22Rv1 (cell line): ENCODE measurements around the gene WDR27.
A peak's percentile ranks its signal among the peaks of the same experiment; 100 is the strongest.

ENCODE experiments used
- H3K27ac ChIP-seq: fragments of 450-650 bp; 2 replicates; pipeline ENCODE4 v1.5.1; 2017
- CTCF ChIP-seq: fragments of 450-650 bp; IDR thresholded peaks from 2 replicates; pipeline ENCODE4 v1.5.1; 2017; ENCODE audit warnings: mild to moderate bottlenecking
- ZFX ChIP-seq: fragments of 450-650 bp; IDR thresholded peaks from 2 replicates; pipeline ENCODE4 v1.6.1; 2017; ENCODE audit warnings: antibody characterized with exemption, borderline replicate concordance

Gene WDR27

DNA sequence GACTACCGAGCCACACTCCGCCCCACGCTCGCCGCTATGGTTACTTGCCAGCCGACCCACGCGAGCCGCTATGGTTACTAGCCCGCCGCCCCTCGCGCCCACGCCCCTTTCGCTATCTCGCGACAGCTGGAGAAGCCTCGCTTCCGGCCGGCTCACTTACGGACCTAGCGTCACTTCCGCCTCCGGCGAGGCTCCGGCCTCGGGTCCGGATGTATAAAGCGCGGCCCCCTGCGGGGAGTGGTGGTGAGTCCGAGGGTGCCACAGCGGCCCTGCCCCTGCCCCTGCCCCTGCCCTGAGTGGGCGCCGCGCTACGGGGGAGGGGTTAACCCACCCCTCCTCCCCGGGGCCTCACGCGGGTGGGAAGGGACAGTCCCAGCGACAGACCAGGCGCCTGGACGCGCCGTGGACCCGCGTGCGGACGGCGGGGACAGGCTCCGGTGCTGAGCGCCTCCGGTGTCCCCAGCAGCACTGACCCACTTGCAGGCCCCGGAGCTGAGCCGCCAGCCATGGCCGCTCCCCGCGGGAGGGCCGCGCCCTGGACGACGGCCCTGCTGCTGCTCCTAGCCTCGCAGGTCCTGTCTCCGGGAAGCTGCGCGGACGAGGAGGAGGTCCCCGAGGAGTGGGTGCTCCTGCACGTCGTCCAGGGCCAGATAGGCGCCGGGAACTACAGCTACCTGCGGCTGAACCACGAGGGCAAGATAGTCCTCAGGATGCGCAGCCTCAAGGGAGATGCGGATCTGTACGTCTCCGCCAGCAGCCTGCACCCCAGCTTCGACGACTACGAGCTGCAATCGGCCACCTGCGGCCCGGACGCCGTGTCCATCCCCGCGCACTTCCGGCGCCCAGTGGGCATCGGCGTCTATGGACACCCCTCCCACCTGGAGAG is at the start of gene WDR27, which contains the start of gene C6orf120:
WDR27 (minus strand) TSS at position 76 of the 886 bp plus-strand sequence. CDS start 13,024 bp downstream, outside the sequence.
C6orf120 (plus strand) TSS at position 173 of the 886 bp plus-strand sequence; CDS start at position 507, 334 bp downstream.
- no peak for TF ChIP-seq ZFX
- no peak for TF ChIP-seq CTCF
- H3K27ac ChIP-seq: peak within 1 kb of the TSS; percentile 86

- no peak for TF ChIP-seq CTCF
- no peak for TF ChIP-seq ZFX
Measured at GRCh38 chr6:169746556-169746955, 44.7 kb upstream of the WDR27 start.

GRCh38 chr6:169745405-169745804 is 43.6 kb upstream of the WDR27 start:
- TF ChIP-seq ZFX (no peak), CTCF (no peak)
- H3K27ac ChIP-seq: no peak overlapping the region

More at GRCh38 chr6:169746556-169746955, 44.7 kb upstream of the WDR27 start:
- H3K27ac ChIP-seq: no peak overlapping the region

- no peak for TF ChIP-seq CTCF
- no peak for TF ChIP-seq ZFX
- no peak overlapping the region for H3K27ac ChIP-seq
Measured at GRCh38 chr6:169741344-169741743, 39.5 kb upstream of the WDR27 start.

DNA sequence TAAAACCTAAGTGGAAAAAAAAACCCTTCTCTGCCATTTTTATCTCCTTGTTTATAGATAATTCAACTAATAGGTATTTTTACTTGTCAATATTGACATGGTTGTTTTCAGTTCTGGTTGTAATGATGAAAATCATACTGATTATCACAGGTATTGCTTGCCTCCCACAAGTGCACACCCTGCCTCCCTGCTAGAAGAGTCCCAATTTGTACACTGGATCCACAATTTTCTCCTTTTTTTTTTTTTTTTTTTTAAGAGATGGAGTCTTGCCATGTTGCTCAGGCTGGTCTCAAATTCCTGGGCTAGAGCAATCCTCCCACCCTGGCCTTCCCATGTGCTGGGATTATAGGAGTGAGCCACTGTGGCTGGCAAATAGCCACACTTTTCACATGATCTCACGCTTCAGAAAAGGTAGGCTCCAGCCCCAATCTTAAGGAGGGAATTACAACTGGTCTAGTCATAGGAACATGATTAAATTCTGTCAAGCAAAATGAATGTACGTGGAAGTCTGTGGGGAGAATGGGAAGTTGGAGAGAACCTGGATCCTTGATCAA is 37.2 kb upstream of the WDR27 start:
- no peak overlapping the region for H3K27ac ChIP-seq
- no peak for TF ChIP-seq CTCF
- TF ChIP-seq ZFX: no peak

DNA sequence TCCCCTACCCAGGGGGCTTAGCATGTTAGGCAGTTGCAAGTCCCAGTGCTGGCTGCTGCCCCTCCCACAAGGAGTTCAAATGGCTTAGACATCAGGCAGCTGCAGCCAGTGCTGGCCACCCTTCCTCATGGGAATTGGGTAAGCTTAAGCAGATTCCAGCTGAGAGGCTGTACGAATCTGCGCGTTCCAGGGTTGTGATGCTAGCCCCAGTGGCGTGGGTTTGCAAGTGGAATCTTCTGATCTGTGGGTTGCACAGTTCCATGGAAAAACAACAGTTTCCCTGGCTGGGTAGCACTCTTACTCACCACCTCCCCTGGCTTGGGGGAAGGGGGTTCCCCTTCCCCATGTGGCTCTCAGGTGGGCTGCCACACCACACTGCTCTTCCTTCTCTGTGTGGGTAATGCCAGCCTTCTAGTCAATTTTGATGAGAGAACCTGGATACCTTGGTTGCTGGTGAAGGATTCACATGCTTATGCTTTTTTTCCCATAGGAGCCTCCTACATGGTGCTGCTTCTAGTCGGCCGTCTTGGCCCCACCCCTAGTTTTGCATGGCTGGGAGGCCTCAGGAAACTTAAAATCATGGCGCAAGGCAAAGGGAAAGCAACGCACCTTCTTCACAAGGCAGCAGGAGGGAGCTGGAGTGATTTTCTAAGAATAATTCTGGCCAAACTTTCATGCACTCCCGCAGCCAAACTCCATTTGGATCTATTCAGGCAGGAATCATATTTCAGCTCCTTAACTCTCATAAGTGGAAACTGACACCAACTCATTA is 36.6 kb upstream of the WDR27 start:
- TF ChIP-seq ZFX: no peak
- no peak for TF ChIP-seq CTCF
- H3K27ac ChIP-seq: no peak overlapping the region
